Inflammatory macrophage (primary cell): ENCODE results near the gene MAN1B1.
A peak's percentile ranks its signal among the peaks of the same experiment; 100 is the strongest.

ENCODE experiments used
- DNase-seq, 2 donors: peaks; one replicate each; pipeline ENCODE4 v3.0.0-alpha.2; 2020 to 2022

The MAN1B1 gene

GRCh38 chr9:137069508-137070091 lies 17.2 kb upstream of the MAN1B1 start:
- DNase-seq: no peak

- DNase-seq: peak; percentile 94
Observed at GRCh38 chr9:137070201-137070905, 16.4 kb upstream of the MAN1B1 start, which contains the start of gene SAPCD2. Gene SAPCD2, minus strand, starts transcription at chr9:137070557. Its CDS starts 97 bp downstream, at chr9:137070460.

GRCh38 chr9:137070906-137071275 lies 15.9 kb upstream of the MAN1B1 start:
- DNase-seq: peak; percentile 25 to 56

GRCh38 chr9:137071282-137071681 lies 15.5 kb upstream of the MAN1B1 start:
- DNase-seq: no peak

GRCh38 chr9:137073992-137074399 lies 12.8 kb upstream of the MAN1B1 start:
- DNase-seq: no peak

- DNase-seq: no peak
Observed at GRCh38 chr9:137074657-137075274, 12.0 kb upstream of the MAN1B1 start.

GRCh38 chr9:137075275-137075775 lies 11.5 kb upstream of the MAN1B1 start:
- peak; percentile 64 to 67 for DNase-seq

GRCh38 chr9:137076636-137077009 lies 10.2 kb upstream of the MAN1B1 start:
- DNase-seq: no peak

- peak; percentile 78 to 93 for DNase-seq
Observed at GRCh38 chr9:137077010-137077747, 9.6 kb upstream of the MAN1B1 start, which contains the start of gene UAP1L1. Gene UAP1L1, plus strand, starts transcription at chr9:137077517. Its CDS starts 16 bp downstream, at chr9:137077533.

GRCh38 chr9:137077758-137078693 lies 8.8 kb upstream of the MAN1B1 start:
- DNase-seq: peak; percentile 5 to 35

- DNase-seq: no peak
Observed at GRCh38 chr9:137078701-137079400, 7.9 kb upstream of the MAN1B1 start.

GRCh38 chr9:137079401-137079787 lies 7.4 kb upstream of the MAN1B1 start:
- DNase-seq: no peak

GRCh38 chr9:137080260-137081122 lies 6.3 kb upstream of the MAN1B1 start:
- DNase-seq: no peak

GRCh38 chr9:137082222-137082924 lies 4.4 kb upstream of the MAN1B1 start:
- no peak for DNase-seq

- DNase-seq: no peak
Observed at GRCh38 chr9:137082925-137083290, 3.9 kb upstream of the MAN1B1 start.

- DNase-seq: peak; percentile 31 to 76
Observed at GRCh38 chr9:137083394-137084004, 3.3 kb upstream of the MAN1B1 start.

- no peak for DNase-seq
Observed at GRCh38 chr9:137084526-137084925, 2.3 kb upstream of the MAN1B1 start.

- DNase-seq: peak in 1 of 2 donors; percentile 42
Observed at GRCh38 chr9:137085920-137086530, 760 bp upstream of the MAN1B1 start.
